ENCODE data around the gene ZFY. TPM values are rescaled to one million over a fixed set of nuclear protein-coding genes. Genes with fewer than 3 reads are reported as not detected.

Gene ZFY
- total RNA-seq, 1 experiment from 2014 or later = not detected

DNA sequence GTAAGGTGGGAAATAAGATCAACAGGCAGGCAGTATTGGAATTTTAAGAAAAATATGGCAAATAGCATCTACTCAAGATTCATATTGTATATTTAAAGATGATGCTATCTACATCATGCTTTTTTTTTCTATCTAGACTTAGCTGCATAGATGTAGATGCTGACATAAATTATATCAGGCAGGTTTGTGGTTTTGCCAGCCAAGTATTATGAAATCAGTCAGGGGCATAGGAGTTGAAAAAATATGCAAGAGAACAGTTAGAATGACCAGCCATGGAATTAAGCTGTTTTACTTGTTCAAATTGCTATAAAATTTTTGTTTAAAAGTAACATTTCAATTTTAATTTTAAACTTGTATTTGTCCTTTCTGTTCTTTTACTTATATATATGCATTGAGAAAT lies 34.4 kb downstream of the ZFY start:
- no peak for DNase-seq (ENCODE audit: unreplicated experiment)
- Mint-ChIP-seq H3K36me3 (ENCODE audit: insufficient read depth, unreplicated experiment) (no peaks in the 10 kb centered on the region), H3K4me3 (ENCODE audit: unreplicated experiment) (no peak overlapping the region), H3K4me1 (ENCODE audit: insufficient read depth, unreplicated experiment) (no peaks in the 10 kb centered on the region), H3K9me3 (ENCODE audit: unreplicated experiment) (no peaks in the 10 kb centered on the region), H3K27ac (ENCODE audit: low read depth, unreplicated experiment) (no peak overlapping the region), H3K27me3 (ENCODE audit: insufficient read depth, unreplicated experiment) (no peaks in the 10 kb centered on the region)
- BruUV-seq (replicated peaks) = no TSS peak
- TF ChIP-seq, protein P1, sequence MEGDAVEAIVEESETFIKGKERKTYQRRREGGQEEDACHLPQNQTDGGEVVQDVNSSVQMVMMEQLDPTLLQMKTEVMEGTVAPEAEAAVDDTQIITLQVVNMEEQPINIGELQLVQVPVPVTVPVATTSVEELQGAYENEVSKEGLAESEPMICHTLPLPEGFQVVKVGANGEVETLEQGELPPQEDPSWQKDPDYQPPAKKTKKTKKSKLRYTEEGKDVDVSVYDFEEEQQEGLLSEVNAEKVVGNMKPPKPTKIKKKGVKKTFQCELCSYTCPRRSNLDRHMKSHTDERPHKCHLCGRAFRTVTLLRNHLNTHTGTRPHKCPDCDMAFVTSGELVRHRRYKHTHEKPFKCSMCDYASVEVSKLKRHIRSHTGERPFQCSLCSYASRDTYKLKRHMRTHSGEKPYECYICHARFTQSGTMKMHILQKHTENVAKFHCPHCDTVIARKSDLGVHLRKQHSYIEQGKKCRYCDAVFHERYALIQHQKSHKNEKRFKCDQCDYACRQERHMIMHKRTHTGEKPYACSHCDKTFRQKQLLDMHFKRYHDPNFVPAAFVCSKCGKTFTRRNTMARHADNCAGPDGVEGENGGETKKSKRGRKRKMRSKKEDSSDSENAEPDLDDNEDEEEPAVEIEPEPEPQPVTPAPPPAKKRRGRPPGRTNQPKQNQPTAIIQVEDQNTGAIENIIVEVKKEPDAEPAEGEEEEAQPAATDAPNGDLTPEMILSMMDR (IDR thresholded peaks at IDR 0.05; ENCODE audit: unreplicated experiment) = no peak
- intact Hi-C loops (cut with micrococcal nuclease) = no loop called here
- CTCF ChIA-PET = no interaction called here
- POLR2A ChIA-PET = no interaction called here

DNA sequence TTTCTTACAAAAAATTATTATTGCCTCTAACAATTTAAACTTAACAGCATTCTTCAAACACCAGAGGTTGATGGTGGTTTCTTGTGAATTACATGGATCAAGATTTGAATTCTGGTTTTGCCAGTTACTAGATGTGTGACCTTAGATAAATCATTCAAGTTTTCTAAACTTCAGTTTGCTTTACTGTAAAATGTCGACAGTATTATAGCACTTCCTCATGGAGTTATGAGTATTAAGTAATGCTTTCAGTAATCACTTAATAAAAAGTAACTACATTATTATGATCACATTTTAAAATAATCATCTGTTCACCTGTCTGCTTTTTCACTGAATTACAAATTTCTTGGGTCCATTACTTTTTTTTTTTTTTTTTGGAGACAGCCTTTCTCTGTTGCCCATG lies 37.5 kb downstream of the ZFY start:
- TF ChIP-seq, protein P1 (IDR thresholded peaks at IDR 0.05; ENCODE audit: unreplicated experiment) = no peak
- no peak overlapping the region for H3K4me3 Mint-ChIP-seq (ENCODE audit: unreplicated experiment)
- no TSS peak for BruUV-seq (replicated peaks)
- no peak for DNase-seq (ENCODE audit: unreplicated experiment)
- ChIA-PET CTCF (no interaction called here), POLR2A (no interaction called here)
- intact Hi-C loops (cut with micrococcal nuclease) = no loop called here
- H3K4me1 Mint-ChIP-seq (ENCODE audit: insufficient read depth, unreplicated experiment) = no peaks in the 10 kb centered on the region
- H3K27me3 Mint-ChIP-seq (ENCODE audit: insufficient read depth, unreplicated experiment) = no peaks in the 10 kb centered on the region
- H3K9me3 Mint-ChIP-seq (ENCODE audit: unreplicated experiment) = no peaks in the 10 kb centered on the region
- no peak overlapping the region for H3K27ac Mint-ChIP-seq (ENCODE audit: low read depth, unreplicated experiment)
- H3K36me3 Mint-ChIP-seq (ENCODE audit: insufficient read depth, unreplicated experiment) = no peaks in the 10 kb centered on the region

DNA sequence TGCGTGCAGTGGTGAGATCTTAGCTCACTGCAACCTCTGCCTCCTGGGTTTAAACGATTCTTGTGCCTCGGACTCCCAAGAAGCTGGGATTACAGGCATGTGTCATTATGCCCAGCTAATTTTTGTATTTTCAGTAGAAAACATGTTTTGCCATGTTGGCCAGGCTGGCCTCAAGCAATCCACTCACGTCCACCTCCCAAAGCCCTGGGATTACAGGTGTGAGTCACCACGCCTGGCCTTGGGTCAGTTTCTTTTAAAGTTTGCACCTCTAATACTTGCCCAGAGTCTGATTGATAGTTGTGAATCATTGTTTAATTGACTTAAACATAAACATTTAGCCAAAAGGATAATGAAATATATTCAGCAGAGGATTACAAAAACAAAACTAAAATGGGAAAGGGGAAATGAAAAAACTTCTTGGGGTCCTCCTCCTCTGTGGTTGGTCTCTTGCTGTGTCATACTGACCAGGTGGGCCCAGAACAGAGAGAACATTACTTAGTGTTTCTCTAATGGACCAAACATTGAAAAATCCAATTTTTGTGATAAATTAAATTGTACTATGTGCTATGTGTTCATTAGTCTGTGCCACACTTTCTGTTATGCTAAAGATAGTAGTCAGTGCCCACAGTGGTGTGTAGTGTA lies 38.0 kb downstream of the ZFY start:
- POLR2A ChIA-PET = no interaction called here
- Mint-ChIP-seq H3K27me3 (ENCODE audit: insufficient read depth, unreplicated experiment) (no peaks in the 10 kb centered on the region), H3K36me3 (ENCODE audit: insufficient read depth, unreplicated experiment) (no peaks in the 10 kb centered on the region), H3K27ac (ENCODE audit: low read depth, unreplicated experiment) (no peak overlapping the region), H3K9me3 (ENCODE audit: unreplicated experiment) (no peaks in the 10 kb centered on the region), H3K4me1 (ENCODE audit: insufficient read depth, unreplicated experiment) (no peaks in the 10 kb centered on the region), H3K4me3 (ENCODE audit: unreplicated experiment) (no peak overlapping the region)
- intact Hi-C loops (cut with micrococcal nuclease) = no loop called here
- TF ChIP-seq, protein P1 (IDR thresholded peaks at IDR 0.05; ENCODE audit: unreplicated experiment) = no peak
- no peak for DNase-seq (ENCODE audit: unreplicated experiment)
- CTCF ChIA-PET = no interaction called here
- no TSS peak for BruUV-seq (replicated peaks)

DNA sequence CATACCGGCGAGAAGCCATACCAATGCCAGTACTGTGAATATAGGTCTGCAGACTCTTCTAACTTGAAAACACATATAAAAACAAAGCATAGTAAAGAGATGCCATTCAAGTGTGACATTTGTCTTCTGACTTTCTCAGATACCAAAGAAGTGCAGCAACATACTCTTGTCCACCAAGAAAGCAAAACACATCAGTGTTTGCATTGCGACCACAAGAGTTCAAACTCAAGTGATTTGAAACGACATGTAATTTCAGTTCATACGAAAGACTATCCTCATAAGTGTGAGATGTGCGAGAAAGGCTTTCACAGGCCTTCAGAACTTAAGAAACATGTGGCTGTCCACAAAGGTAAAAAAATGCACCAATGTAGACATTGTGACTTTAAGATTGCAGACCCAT lies 44.1 kb downstream of the ZFY start:
- no TSS peak for BruUV-seq (replicated peaks)
- TF ChIP-seq, protein P1 (IDR thresholded peaks at IDR 0.05; ENCODE audit: unreplicated experiment) = no peak
- Mint-ChIP-seq H3K4me1 (ENCODE audit: insufficient read depth, unreplicated experiment) (no peaks in the 10 kb centered on the region), H3K9me3 (ENCODE audit: unreplicated experiment) (no peaks in the 10 kb centered on the region), H3K4me3 (ENCODE audit: unreplicated experiment) (no peak overlapping the region), H3K27me3 (ENCODE audit: insufficient read depth, unreplicated experiment) (no peaks in the 10 kb centered on the region), H3K27ac (ENCODE audit: low read depth, unreplicated experiment) (no peak overlapping the region), H3K36me3 (ENCODE audit: insufficient read depth, unreplicated experiment) (no peaks in the 10 kb centered on the region)
- DNase-seq (ENCODE audit: unreplicated experiment) = no peak
- intact Hi-C loops (cut with micrococcal nuclease) = no loop called here
- ChIA-PET CTCF (no interaction called here), POLR2A (no interaction called here)

Data from MCF 10A (cell line).